ENCODE results near the gene ENTR1. TPM values are rescaled to one million over a fixed set of nuclear protein-coding genes. Genes with fewer than 3 reads are reported as not detected.

Gene ENTR1
- total RNA-seq, 2 donors from 2014 or later: 25.3 to 43.1 TPM

- no peaks in the 10 kb centered on the region for H3K4me1 ChIP-seq (ENCODE audit: control insufficient read depth in 1 of 2, low read depth in 2 of 2)
- H3K9me3 ChIP-seq: no peaks in the 10 kb centered on the region
- no peak for TF ChIP-seq CTCF (IDR thresholded peaks at IDR 0.05)
- no peak overlapping the region for H3K4me3 ChIP-seq
- H3K27ac ChIP-seq: no peak overlapping the region
- no peak for DNase-seq (ENCODE audit: low spot score)
- peaks cover 17% of the 10 kb centered on the region for H3K36me3 ChIP-seq
- H3K27me3 ChIP-seq (replicated peaks; ENCODE audit: insufficient read depth): no peaks in the 10 kb centered on the region
- no peak for ATAC-seq (ENCODE audit: insufficient number of reproducible peaks, low FRiP score, low read depth)
These were observed 30.0 kb downstream of the ENTR1 start for GRCh38 chr9:136380381-136380780.

- Histone ChIP-seq H3K9me3 (no peaks in the 10 kb centered on the region), H3K27ac (no peak overlapping the region), H3K27me3 (replicated peaks; ENCODE audit: insufficient read depth) (no peaks in the 10 kb centered on the region), H3K36me3 (peaks cover 17% of the 10 kb centered on the region), H3K4me3 (no peak overlapping the region), H3K4me1 (ENCODE audit: control insufficient read depth in 1 of 2, low read depth in 2 of 2) (no peaks in the 10 kb centered on the region)
- DNase-seq (ENCODE audit: low spot score) (no peak), ATAC-seq (ENCODE audit: insufficient number of reproducible peaks, low FRiP score, low read depth) (no peak)
- TF ChIP-seq CTCF (IDR thresholded peaks at IDR 0.05): no peak
These were observed 30.5 kb downstream of the ENTR1 start for GRCh38 chr9:136379891-136380290.

- Histone ChIP-seq H3K27me3 (replicated peaks; ENCODE audit: insufficient read depth) (no peaks in the 10 kb centered on the region), H3K4me1 (ENCODE audit: control insufficient read depth in 1 of 2, low read depth in 2 of 2) (no peaks in the 10 kb centered on the region), H3K9me3 (no peaks in the 10 kb centered on the region), H3K4me3 (no peak overlapping the region), H3K36me3 (peaks cover 17% of the 10 kb centered on the region), H3K27ac (no peak overlapping the region)
- no peak for DNase-seq (ENCODE audit: low spot score)
- TF ChIP-seq CTCF (IDR thresholded peaks at IDR 0.05): no peak
- no peak for ATAC-seq (ENCODE audit: insufficient number of reproducible peaks, low FRiP score, low read depth)
These were observed 31.0 kb downstream of the ENTR1 start for GRCh38 chr9:136379401-136379800.

GRCh38 chr9:136379003-136379287, 31.5 kb downstream of the ENTR1 start:
- Histone ChIP-seq H3K4me3 (no peak overlapping the region), H3K9me3 (no peaks in the 10 kb centered on the region), H3K27ac (no peak overlapping the region), H3K36me3 (peaks cover 17% of the 10 kb centered on the region), H3K4me1 (ENCODE audit: control insufficient read depth in 1 of 2, low read depth in 2 of 2) (no peaks in the 10 kb centered on the region), H3K27me3 (replicated peaks; ENCODE audit: insufficient read depth) (no peaks in the 10 kb centered on the region)
- no peak for TF ChIP-seq CTCF (IDR thresholded peaks at IDR 0.05)
- ATAC-seq (ENCODE audit: insufficient number of reproducible peaks, low FRiP score, low read depth) (no peak), DNase-seq (ENCODE audit: low spot score) (no peak)

GRCh38 chr9:136378170-136379002, 32.0 kb downstream of the ENTR1 start:
- H3K27me3 ChIP-seq (replicated peaks; ENCODE audit: insufficient read depth): no peaks in the 10 kb centered on the region
- no peak overlapping the region for H3K27ac ChIP-seq
- ATAC-seq (ENCODE audit: insufficient number of reproducible peaks, low FRiP score, low read depth) (no peak), DNase-seq (ENCODE audit: low spot score) (no peak)
- no peak overlapping the region for H3K4me3 ChIP-seq
- H3K4me1 ChIP-seq (ENCODE audit: control insufficient read depth in 1 of 2, low read depth in 2 of 2): no peaks in the 10 kb centered on the region
- H3K9me3 ChIP-seq: no peaks in the 10 kb centered on the region
- TF ChIP-seq CTCF (IDR thresholded peaks at IDR 0.05): no peak
- peaks cover 16% of the 10 kb centered on the region for H3K36me3 ChIP-seq

All from thoracic aorta (tissue), 2 donors.